Measurements from ENCODE around the gene RDM1. TPM values are rescaled to one million over a fixed set of nuclear protein-coding genes. Genes with fewer than 3 reads are reported as not detected.
A peak's percentile ranks its signal among the peaks of the same experiment; 100 is the strongest.

The RDM1 gene
- total RNA-seq, 4 donors from 2014 or later = not detected

DNA sequence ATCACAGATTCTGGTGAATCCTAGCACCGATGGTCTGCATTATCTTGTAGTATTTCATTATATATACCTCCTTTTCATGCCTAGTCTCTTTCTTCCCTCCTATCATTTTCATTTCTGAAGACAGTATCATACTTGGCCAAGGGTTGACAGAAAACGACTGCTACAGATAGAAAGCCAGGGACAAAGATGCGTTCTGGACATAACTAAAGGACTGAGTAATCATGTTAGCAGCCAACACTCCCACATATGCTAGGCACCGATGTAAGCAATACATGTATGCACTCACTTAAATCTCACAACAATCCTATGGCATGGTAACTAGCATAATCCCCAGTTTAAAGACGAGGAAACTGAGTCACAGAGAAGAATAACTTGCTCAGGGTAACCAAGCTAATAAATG is 22.9 kb downstream of the RDM1 start:
- H3K4me1 ChIP-seq = no peaks in the 10 kb centered on the region
- H3K27ac ChIP-seq = no peak overlapping the region
- H3K4me3 ChIP-seq = no peak overlapping the region
- TF ChIP-seq POLR2AphosphoS5 (IDR thresholded peaks at IDR 0.05) (no peak), POLR2A (IDR thresholded peaks at IDR 0.05) (no peak), EP300 (IDR thresholded peaks at IDR 0.05) (no peak)
- TF ChIP-seq, protein P1, sequence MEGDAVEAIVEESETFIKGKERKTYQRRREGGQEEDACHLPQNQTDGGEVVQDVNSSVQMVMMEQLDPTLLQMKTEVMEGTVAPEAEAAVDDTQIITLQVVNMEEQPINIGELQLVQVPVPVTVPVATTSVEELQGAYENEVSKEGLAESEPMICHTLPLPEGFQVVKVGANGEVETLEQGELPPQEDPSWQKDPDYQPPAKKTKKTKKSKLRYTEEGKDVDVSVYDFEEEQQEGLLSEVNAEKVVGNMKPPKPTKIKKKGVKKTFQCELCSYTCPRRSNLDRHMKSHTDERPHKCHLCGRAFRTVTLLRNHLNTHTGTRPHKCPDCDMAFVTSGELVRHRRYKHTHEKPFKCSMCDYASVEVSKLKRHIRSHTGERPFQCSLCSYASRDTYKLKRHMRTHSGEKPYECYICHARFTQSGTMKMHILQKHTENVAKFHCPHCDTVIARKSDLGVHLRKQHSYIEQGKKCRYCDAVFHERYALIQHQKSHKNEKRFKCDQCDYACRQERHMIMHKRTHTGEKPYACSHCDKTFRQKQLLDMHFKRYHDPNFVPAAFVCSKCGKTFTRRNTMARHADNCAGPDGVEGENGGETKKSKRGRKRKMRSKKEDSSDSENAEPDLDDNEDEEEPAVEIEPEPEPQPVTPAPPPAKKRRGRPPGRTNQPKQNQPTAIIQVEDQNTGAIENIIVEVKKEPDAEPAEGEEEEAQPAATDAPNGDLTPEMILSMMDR (IDR thresholded peaks at IDR 0.05) = no peak
- no peaks in the 10 kb centered on the region for H3K9me3 ChIP-seq
- no peak for DNase-seq (ENCODE audit: low spot score in 2 of 2)
- 81% methylated on average over 5 of the region's 5 CpGs for WGBS
- H3K36me3 ChIP-seq = no peaks in the 10 kb centered on the region
- H3K27me3 ChIP-seq = no peaks in the 10 kb centered on the region

DNA sequence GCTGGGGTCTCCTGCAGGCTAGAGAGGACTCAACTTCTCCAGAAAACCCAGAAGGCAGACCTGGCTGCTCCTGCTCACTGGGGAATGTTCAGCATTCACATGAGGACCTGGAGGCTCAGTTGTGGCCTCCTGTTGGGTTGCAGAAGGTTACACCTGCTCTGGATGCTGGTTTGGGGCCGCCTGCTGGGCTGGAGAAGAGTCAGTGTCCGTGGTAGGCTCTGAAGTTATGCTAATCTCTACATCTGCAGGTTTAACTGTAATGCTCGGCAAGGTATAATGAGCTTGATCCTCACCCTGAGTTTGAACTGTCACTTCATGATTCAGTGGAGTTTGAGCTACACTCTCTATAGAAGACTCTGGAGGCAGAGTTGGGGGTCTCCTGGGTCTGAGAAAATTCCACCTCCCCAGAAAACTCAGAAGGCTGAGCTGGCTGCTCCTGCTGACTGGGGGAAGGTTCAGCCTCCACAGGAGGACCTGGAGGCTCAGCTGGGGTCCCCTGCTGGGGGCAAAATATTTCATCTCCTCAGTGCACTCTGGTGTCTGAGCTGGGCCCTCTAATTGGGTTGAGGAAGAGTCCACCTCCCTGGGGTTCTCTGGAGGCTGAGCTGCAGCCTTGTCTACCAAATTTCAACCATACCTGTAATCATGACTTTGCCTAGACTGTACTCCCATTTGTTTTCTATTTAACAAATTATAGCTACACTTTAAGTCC is 23.5 kb downstream of the RDM1 start:
- Histone ChIP-seq H3K27ac (no peak overlapping the region), H3K9me3 (no peaks in the 10 kb centered on the region), H3K36me3 (no peaks in the 10 kb centered on the region), H3K4me3 (no peak overlapping the region), H3K4me1 (no peaks in the 10 kb centered on the region), H3K27me3 (no peaks in the 10 kb centered on the region)
- no peak for DNase-seq (ENCODE audit: low spot score in 2 of 2)
- no peak for TF ChIP-seq POLR2A (IDR thresholded peaks at IDR 0.05)
- no peak for TF ChIP-seq POLR2AphosphoS5 (IDR thresholded peaks at IDR 0.05)
- TF ChIP-seq EP300 (IDR thresholded peaks at IDR 0.05) = no peak
- TF ChIP-seq, protein P1 (IDR thresholded peaks at IDR 0.05) = no peak
- WGBS = 73% methylated on average over 2 of the region's 3 CpGs

DNA sequence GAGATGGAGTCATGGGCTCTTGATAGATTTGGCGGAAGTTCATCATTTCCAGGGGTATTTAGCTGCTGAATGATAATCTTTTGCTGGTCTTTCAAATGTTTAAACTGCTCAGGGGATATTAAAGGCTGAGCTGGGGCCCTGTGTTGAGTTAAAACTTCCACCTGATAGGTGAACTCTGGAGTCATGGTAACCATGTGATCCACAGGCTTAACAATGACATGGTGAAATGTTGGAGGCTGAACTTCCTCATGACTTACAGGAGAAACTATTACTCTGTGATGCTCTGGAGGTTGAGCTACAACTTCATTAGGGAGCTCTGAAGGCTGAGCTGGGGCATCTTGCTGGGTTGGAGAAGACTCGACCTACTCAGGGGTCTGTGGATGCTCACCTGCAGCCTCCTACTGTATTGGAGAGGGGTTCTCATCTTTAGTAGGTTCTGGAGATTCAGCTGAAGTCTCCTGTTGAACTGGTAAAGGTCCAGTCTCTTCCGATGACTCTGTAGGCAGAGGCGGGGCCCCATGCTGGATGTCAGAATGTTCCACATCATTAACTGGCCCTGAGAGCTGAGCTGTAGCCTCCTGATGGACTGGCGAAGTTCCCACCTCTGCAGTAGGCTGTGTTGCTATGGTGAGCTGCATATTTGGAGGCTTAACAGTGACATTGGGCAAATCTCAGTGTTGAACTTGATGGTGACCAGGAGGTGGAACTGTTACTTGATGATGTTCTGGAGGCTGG is 24.2 kb downstream of the RDM1 start:
- DNase-seq (ENCODE audit: low spot score in 2 of 2) = no peak
- no peak for TF ChIP-seq POLR2A (IDR thresholded peaks at IDR 0.05)
- TF ChIP-seq, protein P1 (IDR thresholded peaks at IDR 0.05) = no peak
- no peak for TF ChIP-seq EP300 (IDR thresholded peaks at IDR 0.05)
- no peak for TF ChIP-seq POLR2AphosphoS5 (IDR thresholded peaks at IDR 0.05)
- no peak overlapping the region for H3K4me3 ChIP-seq
- no peaks in the 10 kb centered on the region for H3K4me1 ChIP-seq
- WGBS = 94% methylated on average over 5 of the region's 5 CpGs
- no peaks in the 10 kb centered on the region for H3K36me3 ChIP-seq
- no peaks in the 10 kb centered on the region for H3K27me3 ChIP-seq
- H3K27ac ChIP-seq = no peak overlapping the region
- H3K9me3 ChIP-seq = no peaks in the 10 kb centered on the region

DNA sequence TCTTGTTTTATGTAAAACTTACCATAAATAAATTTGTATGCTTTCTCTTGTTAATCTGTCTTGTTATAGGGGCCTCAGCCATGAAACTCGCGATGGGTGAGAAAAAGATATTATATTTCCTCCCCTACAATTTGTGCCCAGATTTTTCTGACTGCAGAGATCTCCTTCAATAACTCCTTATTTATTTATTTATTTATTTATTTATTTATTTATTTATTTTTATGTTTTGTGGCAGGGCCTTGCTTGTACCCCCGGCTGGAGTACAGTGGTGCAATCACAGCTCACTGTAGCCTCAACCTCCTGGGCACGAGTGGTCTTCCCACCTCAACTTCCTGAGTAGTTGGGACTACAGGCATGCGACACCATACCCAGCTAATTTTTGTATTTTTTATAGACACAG is 27.1 kb downstream of the RDM1 start:
- no peaks in the 10 kb centered on the region for H3K9me3 ChIP-seq
- H3K4me3 ChIP-seq = no peak overlapping the region
- no peaks in the 10 kb centered on the region for H3K27me3 ChIP-seq
- H3K4me1 ChIP-seq = no peaks in the 10 kb centered on the region
- H3K36me3 ChIP-seq = no peaks in the 10 kb centered on the region
- WGBS = 92% methylated on average over 5 of the region's 5 CpGs
- H3K27ac ChIP-seq = no peak overlapping the region
- no peak for DNase-seq (ENCODE audit: low spot score in 2 of 2)
- TF ChIP-seq EP300 (IDR thresholded peaks at IDR 0.05) (no peak), POLR2A (IDR thresholded peaks at IDR 0.05) (no peak), POLR2AphosphoS5 (IDR thresholded peaks at IDR 0.05) (no peak)
- TF ChIP-seq, protein P1 (IDR thresholded peaks at IDR 0.05) = no peak

DNA sequence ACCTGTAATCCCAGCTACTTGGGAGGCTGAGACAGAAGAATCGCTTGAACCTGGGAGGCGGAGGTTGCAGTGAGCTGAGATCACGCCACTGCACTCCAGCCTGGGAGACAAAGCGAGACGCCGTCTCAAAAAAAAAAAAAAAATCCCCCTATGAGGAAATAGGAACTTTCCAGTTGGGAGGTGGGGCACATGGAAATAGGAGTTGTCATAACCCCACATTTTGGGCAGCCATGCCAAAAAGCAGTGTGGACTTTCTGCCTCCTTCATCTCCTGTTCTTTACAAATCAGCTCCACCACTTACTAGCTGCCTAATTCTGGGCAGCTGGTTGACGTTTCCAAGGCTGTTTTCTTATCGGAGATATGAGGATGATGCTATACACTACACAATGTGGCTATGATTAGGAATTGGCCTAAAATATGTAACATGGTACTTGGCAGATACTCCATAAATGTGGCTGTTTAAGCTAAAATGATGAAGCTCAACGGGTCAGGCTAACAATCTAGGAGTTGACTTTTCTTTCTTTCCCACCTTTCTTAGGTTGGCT is 28.9 kb downstream of the RDM1 start:
- Histone ChIP-seq H3K27ac (no peak overlapping the region), H3K9me3 (no peaks in the 10 kb centered on the region), H3K4me1 (no peaks in the 10 kb centered on the region), H3K36me3 (no peaks in the 10 kb centered on the region), H3K4me3 (no peak overlapping the region), H3K27me3 (no peaks in the 10 kb centered on the region)
- 77% methylated on average over 9 of the region's 9 CpGs for WGBS
- peak in 1 of 2 donors; percentile 28 for DNase-seq (ENCODE audit: low spot score in 2 of 2)
- TF ChIP-seq, protein P1 (IDR thresholded peaks at IDR 0.05) = no peak
- TF ChIP-seq POLR2A (IDR thresholded peaks at IDR 0.05) (no peak), POLR2AphosphoS5 (IDR thresholded peaks at IDR 0.05) (no peak), EP300 (IDR thresholded peaks at IDR 0.05) (no peak)

Measured in suprapubic skin (tissue), 4 donors.